Activated CD4-positive, alpha-beta T cell treated with anti-CD3 and anti-CD28 coated beads for 4 hours (primary cell): ENCODE data around the gene SPPL2B.
A peak's percentile ranks its signal among the peaks of the same experiment; 100 is the strongest.
"Not testable (repeated sequence)": the region's sequence is repeated elsewhere in the genome, so short reads cannot be mapped to it uniquely, and the experiment has no call there.

ENCODE experiments used
- DNase-seq, 2 donors: peaks; one replicate each; pipeline ENCODE4 v3.0.0-alpha.2; 2020

The SPPL2B gene

GRCh38 chr19:2328401-2329148 lies at the start of gene SPPL2B, which contains the start of gene LSM7:
Gene SPPL2B (plus strand): TSS chr19:2328684. CDS start chr19:2328710, 26 bp downstream.
Gene LSM7 (minus strand): TSS chr19:2328586. CDS start chr19:2328566, 20 bp downstream.
- DNase-seq = peak; percentile 87 to 89

GRCh38 chr19:2280633-2281264 lies 47.7 kb upstream of the SPPL2B start:
- DNase-seq = no peak

GRCh38 chr19:2281265-2282061 lies 47.0 kb upstream of the SPPL2B start:
- DNase-seq = not testable (repeated sequence)

GRCh38 chr19:2282062-2282861 lies 46.2 kb upstream of the SPPL2B start, which contains the start of gene PEAK3:
Gene PEAK3 (minus strand): TSS chr19:2282175. CDS start chr19:2280931, 1,244 bp downstream.
- DNase-seq = no peak

DNA sequence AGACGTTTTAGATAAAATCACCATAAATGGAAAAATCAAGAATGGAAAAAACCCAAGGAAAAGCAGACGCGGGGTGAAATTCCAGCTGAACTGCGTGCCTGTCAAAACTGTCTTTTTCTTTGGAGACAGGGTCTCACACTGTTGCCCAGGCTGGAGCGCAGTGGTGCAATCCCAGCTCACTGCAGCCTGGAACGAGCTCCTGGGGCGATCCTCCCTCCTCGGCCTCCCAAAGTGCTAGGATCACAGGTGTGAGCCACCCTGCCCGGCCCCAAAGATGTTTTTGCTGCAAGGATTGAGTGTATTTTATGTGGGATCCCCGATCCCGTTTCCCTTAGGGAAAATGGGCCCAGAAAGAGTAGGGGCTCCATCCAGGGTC lies 45.6 kb upstream of the SPPL2B start:
- DNase-seq = no peak

DNA sequence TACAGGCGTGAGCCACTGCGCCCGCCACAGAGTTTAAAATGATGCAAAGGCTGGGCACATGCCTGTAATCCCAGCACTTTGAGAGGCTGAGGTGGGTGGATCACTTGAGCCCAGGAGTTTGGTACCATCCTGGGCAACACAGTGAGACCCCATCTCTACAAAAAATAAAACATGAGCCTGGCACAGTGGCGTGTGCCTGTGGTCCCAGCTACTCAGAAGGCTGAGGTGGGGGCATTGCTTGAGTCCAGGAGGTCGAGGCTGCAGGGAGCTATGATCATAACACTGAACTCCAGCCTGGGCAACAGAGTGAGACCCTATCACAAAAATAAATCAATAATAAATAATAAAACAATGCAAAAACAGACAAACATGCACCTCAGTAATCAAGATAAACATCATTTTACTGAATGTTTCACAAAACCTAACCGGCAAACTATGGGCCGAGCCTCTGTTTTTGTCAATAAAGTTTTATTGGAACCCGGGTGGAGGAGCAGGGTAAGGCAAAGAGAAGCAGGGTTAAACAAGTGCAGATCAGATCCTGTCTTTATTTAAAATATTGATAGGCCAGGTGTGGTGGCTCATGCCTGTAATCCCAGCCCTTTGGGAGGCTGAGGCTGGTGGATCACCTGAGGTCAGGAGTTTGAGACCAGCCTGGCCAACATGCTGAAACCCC lies 44.5 kb upstream of the SPPL2B start:
- DNase-seq = no peak

DNA sequence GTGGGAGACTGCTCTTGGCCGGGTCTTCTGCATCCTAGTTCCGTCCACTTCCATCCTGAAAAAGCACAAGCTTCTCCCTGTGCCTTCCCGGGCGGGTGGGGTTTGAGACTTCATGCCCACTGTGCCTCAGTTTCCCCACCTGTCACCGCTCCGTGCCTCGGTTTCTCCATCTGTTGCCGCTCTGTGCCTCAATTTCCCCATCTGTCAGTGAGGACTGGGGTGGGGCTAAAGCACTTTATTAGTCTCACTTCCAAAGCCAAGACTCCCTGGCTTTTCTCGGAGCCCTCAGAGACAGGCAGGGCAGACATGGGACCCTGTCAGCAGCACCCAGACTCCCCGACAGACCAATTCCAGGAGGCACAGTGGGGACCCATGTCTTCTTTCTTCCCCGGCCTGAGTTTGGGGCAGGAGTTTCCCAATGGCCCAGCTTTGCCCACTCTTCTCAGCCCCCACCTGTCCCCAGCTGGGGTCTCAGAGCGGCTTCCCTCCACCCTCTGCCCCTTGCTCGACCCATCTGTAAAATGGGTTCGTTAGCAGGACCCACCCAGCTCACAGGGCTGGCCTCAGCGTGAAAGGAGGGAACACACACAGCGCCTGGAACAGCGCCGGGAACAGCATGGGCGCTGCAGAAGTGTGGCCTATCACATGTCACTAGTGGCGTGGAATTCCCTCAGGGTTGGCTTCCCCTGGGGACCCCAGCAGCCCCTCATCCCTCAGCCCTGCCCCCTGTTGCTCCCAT lies 41.9 kb upstream of the SPPL2B start:
- no peak for DNase-seq

DNA sequence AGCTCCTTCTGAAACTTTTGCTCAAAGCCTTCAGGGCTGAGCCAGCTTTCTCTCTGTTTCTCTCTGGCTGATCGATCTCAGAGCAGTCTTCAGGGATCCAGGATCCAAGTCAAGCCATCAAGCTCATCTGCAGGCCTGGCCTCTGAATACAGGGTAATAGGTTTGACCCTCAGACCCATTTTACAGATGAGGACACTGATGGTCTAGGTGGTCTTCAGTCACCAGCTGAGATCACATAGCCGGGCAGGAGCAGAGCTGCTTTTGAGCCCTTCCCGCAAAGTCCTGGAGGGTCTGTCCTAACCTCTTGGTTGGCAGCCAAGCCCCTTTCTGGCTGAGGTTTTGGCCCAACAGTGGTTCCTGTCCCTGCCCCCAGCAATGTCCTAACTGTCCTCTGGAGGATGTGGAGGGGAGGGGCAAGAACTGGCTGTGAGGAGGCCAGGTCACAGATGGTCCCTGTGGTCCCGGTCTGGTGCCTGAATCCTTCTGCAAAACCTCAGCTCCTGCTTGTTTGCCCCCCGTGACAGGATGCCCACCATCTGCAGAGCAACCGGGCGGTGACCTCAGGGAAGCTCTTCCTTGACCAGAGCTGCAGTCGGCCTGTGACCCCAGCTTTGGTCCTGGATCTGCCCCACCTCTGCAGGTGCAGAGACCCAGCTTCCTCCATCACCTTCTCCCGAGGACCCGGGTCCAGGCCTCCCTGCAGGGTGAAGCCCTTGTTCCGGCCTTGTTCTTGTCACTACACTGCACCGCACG lies 40.7 kb upstream of the SPPL2B start:
- no peak for DNase-seq

- no peak for DNase-seq
These were observed 40.1 kb upstream of the SPPL2B start for GRCh38 chr19:2288338-2288817.

- no peak for DNase-seq
These were observed 39.4 kb upstream of the SPPL2B start for GRCh38 chr19:2288818-2289713.

DNA sequence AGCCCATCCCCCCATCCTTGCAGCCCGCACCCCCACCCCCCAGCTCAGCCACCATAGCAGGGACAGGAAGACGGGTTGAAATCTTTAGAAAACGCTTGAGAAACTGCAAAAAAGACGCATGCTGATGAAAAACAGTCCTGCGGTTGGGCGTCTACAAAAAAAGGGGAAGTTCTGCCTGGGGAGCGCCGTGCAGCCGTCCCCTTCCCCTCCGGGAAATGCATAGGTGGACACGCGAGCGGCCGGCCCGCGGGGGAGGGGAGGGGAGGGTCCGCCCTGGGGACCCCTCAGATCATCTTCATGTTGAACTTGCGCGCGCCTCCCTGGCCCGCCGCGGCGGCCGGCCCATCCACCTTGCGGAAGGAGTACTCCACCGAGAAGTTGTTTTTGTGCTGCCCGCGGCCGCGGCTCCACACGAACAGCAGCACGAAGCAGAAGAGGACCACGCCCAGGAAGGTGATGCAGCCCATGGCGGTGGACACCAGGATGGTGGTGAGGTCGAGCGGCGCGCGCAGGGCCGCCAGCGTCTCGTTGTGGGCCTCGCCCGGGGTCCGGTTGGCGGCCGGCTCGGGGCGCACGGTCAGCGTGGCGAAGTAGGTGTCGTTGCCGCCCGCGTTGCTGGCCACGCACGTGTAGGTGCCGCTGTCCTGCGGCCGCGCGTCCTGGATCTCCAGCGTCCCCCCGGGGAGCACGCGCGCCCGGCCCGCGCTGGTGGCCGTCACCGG lies 38.6 kb upstream of the SPPL2B start:
- peak; percentile 22 to 43 for DNase-seq

DNA sequence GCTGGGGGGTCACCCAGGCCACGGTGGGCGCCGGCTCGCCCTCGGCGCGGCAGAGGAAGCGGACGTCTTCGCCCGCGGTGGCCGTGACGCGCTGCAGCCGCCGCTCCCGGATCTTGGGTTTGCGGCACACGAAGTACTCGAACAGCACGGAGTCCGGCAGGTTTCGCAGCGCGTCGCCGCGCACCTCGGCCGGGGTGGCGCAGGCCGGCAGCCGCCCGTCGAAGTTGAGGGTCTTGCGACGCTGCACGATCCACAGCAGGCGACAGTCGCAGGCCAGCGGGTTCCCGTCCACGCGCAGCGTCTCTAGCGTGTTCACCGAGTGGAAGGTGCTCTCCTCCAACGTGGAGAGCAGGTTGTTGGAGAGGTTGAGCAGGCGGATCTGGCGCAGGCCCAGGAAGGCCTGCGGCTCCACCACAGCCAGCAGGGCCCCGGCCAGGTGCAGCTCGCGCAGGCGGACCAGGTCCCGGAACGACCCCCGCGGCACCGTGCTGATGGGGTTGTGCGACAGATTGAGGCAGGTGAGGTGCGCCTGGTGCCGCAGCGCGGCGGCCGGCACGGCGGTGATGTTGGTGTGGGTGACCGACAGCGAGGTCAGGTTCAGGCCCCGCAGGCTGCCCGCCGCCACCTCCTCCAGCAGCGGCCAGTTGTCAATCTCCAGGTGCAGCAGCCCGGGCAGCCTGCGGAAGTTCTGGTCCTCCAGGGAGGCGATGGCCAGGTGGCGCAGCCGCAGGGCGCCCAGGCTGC lies 37.9 kb upstream of the SPPL2B start:
- DNase-seq = no peak

GRCh38 chr19:2291185-2291751 lies 37.2 kb upstream of the SPPL2B start:
- DNase-seq = no peak

GRCh38 chr19:2294687-2295335 lies 33.7 kb upstream of the SPPL2B start:
- no peak for DNase-seq

DNA sequence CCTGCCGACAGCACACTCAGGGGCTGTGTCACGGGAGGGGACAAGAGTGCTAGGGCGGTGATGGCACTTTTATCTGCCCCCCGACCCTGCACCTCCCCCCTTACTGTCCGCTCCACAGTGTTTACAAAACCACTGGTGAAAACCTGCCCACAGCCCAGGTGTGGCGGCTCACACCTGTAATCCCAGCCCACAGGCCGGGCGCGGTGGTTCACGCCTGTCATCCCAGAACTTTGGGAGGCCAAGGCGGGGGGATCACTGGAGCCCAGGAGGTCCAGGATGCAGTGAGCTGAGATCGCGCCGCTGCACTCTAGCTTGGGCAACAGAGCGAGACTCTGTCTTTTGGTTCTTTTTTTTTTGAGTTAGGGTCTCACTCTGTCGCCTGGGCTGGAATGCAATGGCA lies 32.3 kb upstream of the SPPL2B start:
- no peak for DNase-seq

DNA sequence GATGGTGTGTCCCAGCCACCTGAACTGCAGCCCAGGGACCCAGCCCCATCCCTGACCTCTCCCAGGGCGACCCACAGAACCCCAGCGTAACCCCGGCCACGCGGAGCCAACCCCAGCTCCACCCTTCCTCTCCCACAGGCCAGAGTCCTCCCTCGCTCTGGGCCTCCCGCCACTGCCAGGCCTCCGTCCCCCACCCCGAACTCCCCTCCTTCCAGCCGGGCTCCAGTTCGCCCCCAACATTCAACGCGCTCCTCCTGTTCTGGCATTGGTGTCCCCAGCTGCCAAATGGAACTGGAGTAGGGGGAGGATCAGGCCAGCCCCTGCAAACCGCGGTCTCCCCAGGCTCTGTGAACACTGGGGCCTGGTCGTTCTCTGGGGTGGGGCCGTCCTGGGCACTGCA lies 28.0 kb upstream of the SPPL2B start:
- no peak for DNase-seq
